Stomach (tissue), 4 donors: Measurements from ENCODE around the gene SYT3.

Experiments
- POLR2AphosphoS5 ChIP-seq, 3 donors: sonication (generic); formaldehyde crosslinking; IDR thresholded peaks; one replicate each; pipeline ENCODE4 v1.6.1; 2016; ENCODE audit warnings: antibody characterized with exemption in 3 of 3
- TF ChIP-seq, protein P1 (sequence below), 7 experiments: fragments of 450-650 bp in 4 of 7; fragments of 200-600 bp in 3 of 7; sonication (generic) in 3 of 7; IDR thresholded peaks; one replicate each; pipeline ENCODE4 v1.5.1; 2016 to 2019; ENCODE audit warnings: antibody characterized with exemption in 7 of 7, control low read depth in 2 of 7, mild to moderate bottlenecking in 1 of 7

DNA sequence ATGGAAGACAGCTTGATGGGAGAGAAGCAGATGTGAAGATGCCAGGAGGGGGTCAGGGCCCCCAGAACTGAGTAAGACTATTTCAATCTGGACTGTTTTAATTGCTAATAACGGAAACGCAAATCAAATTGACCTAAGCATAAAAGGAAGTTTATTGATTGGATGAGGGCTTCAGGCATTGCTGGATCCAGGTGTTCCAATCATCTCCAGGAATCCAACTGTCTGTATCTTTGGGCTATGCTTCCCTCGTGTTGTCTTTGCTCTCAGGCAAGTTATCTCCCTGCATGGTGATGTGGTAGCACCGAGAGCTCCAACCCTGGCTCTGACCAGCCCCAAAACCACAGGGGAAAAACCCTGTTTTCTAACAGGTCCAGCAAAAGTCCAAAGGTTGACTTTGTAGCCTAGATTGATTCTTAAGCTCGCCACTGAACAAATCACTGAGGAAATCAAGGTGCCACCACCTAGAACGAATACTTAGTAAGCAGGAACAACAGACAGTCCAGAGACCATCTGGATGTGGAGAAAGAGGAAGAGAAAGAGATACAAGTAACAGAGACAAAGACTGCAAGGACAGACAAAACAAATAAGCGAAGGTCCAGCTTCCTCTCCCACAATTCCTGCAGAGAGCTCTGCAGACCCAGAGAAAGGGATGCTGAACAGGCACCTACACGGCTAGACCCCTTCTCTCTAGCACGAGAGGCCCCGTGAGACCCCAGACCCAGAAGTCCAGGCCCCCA lies 8.4 kb upstream of the SYT3 start:
- TF ChIP-seq POLR2AphosphoS5 (IDR thresholded peaks at IDR 0.05): no peak
- TF ChIP-seq, protein P1, sequence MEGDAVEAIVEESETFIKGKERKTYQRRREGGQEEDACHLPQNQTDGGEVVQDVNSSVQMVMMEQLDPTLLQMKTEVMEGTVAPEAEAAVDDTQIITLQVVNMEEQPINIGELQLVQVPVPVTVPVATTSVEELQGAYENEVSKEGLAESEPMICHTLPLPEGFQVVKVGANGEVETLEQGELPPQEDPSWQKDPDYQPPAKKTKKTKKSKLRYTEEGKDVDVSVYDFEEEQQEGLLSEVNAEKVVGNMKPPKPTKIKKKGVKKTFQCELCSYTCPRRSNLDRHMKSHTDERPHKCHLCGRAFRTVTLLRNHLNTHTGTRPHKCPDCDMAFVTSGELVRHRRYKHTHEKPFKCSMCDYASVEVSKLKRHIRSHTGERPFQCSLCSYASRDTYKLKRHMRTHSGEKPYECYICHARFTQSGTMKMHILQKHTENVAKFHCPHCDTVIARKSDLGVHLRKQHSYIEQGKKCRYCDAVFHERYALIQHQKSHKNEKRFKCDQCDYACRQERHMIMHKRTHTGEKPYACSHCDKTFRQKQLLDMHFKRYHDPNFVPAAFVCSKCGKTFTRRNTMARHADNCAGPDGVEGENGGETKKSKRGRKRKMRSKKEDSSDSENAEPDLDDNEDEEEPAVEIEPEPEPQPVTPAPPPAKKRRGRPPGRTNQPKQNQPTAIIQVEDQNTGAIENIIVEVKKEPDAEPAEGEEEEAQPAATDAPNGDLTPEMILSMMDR (IDR thresholded peaks at IDR 0.05): no peak
